Activated T-helper 1 cell treated with anti-CD3 and anti-CD28 coated beads, Interleukin-2, amount 50 U/mL, for 16 hours (primary cell): ENCODE measurements around the gene RUFY4.

Experiments used
- DNase-seq, 2 donors: peaks; one replicate each; pipeline ENCODE4 v3.0.0-alpha.2; 2020; ENCODE audit warnings: low read depth in 1 of 2, low spot score in 1 of 2

The RUFY4 gene

GRCh38 chr2:218060118-218060517 lies 8.9 kb upstream of the RUFY4 start:
- DNase-seq = no peak

- DNase-seq = no peak
Observed at GRCh38 chr2:218060950-218061660, 7.9 kb upstream of the RUFY4 start.

GRCh38 chr2:218063486-218063885 lies 5.6 kb upstream of the RUFY4 start:
- DNase-seq = no peak

- no peak for DNase-seq
Observed at GRCh38 chr2:218063896-218064295, 5.2 kb upstream of the RUFY4 start.

GRCh38 chr2:218065239-218066006 lies 3.6 kb upstream of the RUFY4 start:
- no peak for DNase-seq

- DNase-seq = no peak
Observed at GRCh38 chr2:218066926-218067515, 2.0 kb upstream of the RUFY4 start.

- no peak for DNase-seq
Observed at GRCh38 chr2:218067523-218067922, 1.5 kb upstream of the RUFY4 start.

GRCh38 chr2:218069606-218070300 lies 700 bp downstream of the RUFY4 start:
- DNase-seq = no peak

GRCh38 chr2:218070587-218070986 lies 1.5 kb downstream of the RUFY4 start:
- DNase-seq = no peak

GRCh38 chr2:218071218-218071937 lies 2.3 kb downstream of the RUFY4 start:
- no peak for DNase-seq

GRCh38 chr2:218072002-218072401 lies 2.9 kb downstream of the RUFY4 start:
- no peak for DNase-seq

GRCh38 chr2:218072478-218073024 lies 3.5 kb downstream of the RUFY4 start:
- no peak for DNase-seq

- DNase-seq = no peak
Observed at GRCh38 chr2:218073185-218073584, 4.1 kb downstream of the RUFY4 start.

- no peak for DNase-seq
Observed at GRCh38 chr2:218074031-218074430, 5.0 kb downstream of the RUFY4 start.

GRCh38 chr2:218075975-218076811 lies 7.1 kb downstream of the RUFY4 start:
- DNase-seq = no peak

- no peak for DNase-seq
Observed at GRCh38 chr2:218077464-218078216, 8.6 kb downstream of the RUFY4 start.

- DNase-seq = no peak
Observed at GRCh38 chr2:218079943-218080913, 11.2 kb downstream of the RUFY4 start.

- DNase-seq = no peak
Observed at GRCh38 chr2:218081063-218081462, 12.0 kb downstream of the RUFY4 start.
